Upper lobe of left lung (tissue), 6 donors: ENCODE data around the gene MRPL33. TPM values are rescaled to one million over a fixed set of nuclear protein-coding genes. Genes with fewer than 3 reads are reported as not detected.

ENCODE experiments used
- ATAC-seq, 2 donors: fragments of 200-7000 bp; cut with Tn5 transposase; one replicate each; pipeline ENCODE4 v1.9.1; 2022; ENCODE audit warnings: mild to moderate bottlenecking in 2 of 2, moderate library complexity in 2 of 2; ENCODE audit not compliant: low FRiP score in 2 of 2
- DNase-seq, 2 donors: peaks; one replicate each; pipeline ENCODE4 v3.0.0-alpha.2; 2019 to 2020
- H3K27ac ChIP-seq, 4 donors: fragments of 200-600 bp; sonication (generic); one replicate each; pipeline ENCODE4 v1.5.1; 2016 to 2019
- H3K27me3 ChIP-seq, 4 donors: fragments of 200-600 bp; sonication (generic); one replicate each; pipeline ENCODE4 v1.5.1; 2017 to 2019
- H3K36me3 ChIP-seq, 4 donors: fragments of 200-600 bp; sonication (generic); one replicate each; pipeline ENCODE4 v1.5.1; 2016 to 2019
- H3K4me1 ChIP-seq, 4 donors: fragments of 200-600 bp; sonication (generic); one replicate each; pipeline ENCODE4 v1.5.1; 2018 to 2019
- H3K4me3 ChIP-seq, 4 donors: fragments of 200-600 bp; sonication (generic); one replicate each; pipeline ENCODE4 v1.5.1; 2017 to 2019; ENCODE audit warnings: mild to moderate bottlenecking in 2 of 4, moderate library complexity in 1 of 4
- H3K9me3 ChIP-seq, 4 donors: fragments of 200-600 bp; sonication (generic); one replicate each; pipeline ENCODE4 v1.5.1; 2018 to 2019
- EP300 ChIP-seq, 4 donors: sonication (generic); formaldehyde crosslinking; IDR thresholded peaks; one replicate each; pipeline ENCODE4 v1.5.1; 2017; ENCODE audit warnings: antibody characterized with exemption in 4 of 4, control low read depth in 2 of 4
- POLR2A ChIP-seq, 4 donors: fragments of 450-650 bp; IDR thresholded peaks; one replicate each; pipeline ENCODE4 v1.5.1; 2016 to 2017; ENCODE audit warnings: antibody characterized with exemption in 4 of 4, mild to moderate bottlenecking in 2 of 4
- POLR2AphosphoS5 ChIP-seq, 2 donors: sonication (generic); formaldehyde crosslinking; IDR thresholded peaks; one replicate each; pipeline ENCODE4 v1.5.1; 2017; ENCODE audit warnings: antibody characterized with exemption in 2 of 2
- WGBS, 2 donors: methylation state at CpG; one replicate each; pipeline ENCODE4 v1.1.5; 2017 to 2018; 5-methylcytosine and 5-hydroxymethylcytosine counted together
- total RNA-seq, 6 donors: library from RNA; depleted of rRNA in 4 of 6; stranded (reverse); fragments of >200 nt in 4 of 6; gene quantifications; one replicate each; pipeline versions ENCODE4 v1.1.0 to v1.2.1, GENCODE V29; 2016 to 2021
- TF ChIP-seq, protein P1 (sequence below), 6 experiments: fragments of 450-650 bp in 4 of 6; fragments of 200-600 bp in 2 of 6; sonication (generic) in 2 of 6; IDR thresholded peaks; one replicate each; pipeline ENCODE4 v1.5.1; 2016 to 2019; ENCODE audit warnings: antibody characterized with exemption in 6 of 6
- donor health status: DM: no; HTN: no; CAD: no; lungs with moderate emphysema.
- donor health status: DM: no; HTN: yes; CAD: no; lungs with severe emphysema.

The MRPL33 gene
- total RNA-seq, 6 donors from 2014 or later = 54.5 to 122 (median 72.4) TPM

DNA sequence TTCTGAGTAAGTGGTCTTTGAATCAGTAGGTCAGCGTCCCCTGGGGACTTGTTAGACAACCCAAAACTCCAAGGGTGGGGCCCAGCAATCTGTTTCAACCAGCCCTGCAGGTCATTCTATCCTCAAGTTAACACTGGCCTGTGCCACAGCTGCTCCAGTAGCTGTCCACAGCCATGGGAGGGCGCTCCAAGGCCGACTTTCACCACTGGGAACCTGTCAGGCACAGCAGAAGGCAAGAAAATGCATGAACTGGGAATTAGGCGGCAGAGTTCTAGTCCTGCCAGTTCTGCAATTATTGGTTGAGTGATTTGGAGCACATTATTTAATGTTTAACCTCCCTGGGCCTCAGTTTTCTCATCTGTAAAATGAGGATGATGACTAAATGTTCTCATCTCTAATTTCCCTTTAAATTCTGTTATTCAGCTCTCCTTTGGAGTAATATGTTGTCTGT lies 17.4 kb upstream of the MRPL33 start:
- peak in 1 of 2 donors; percentile 92 for DNase-seq
- Histone ChIP-seq H3K27me3 (no peaks in the 10 kb centered on the region), H3K27ac (no peak overlapping the region), H3K4me1 (peaks cover 0 to 8% (median 0%) of the 10 kb centered on the region in 4 donors), H3K9me3 (no peaks in the 10 kb centered on the region), H3K4me3 (no peak overlapping the region), H3K36me3 (no peaks in the 10 kb centered on the region)
- WGBS, 2 donors = 29 to 37% methylated on average over 4 of the region's 4 CpGs
- ATAC-seq = peak; percentile 83 to 87
- TF ChIP-seq POLR2AphosphoS5 (IDR thresholded peaks at IDR 0.05) (peak in 1 of 2 donors; percentile 45), EP300 (IDR thresholded peaks at IDR 0.05) (no peak)
- TF ChIP-seq, protein P1, sequence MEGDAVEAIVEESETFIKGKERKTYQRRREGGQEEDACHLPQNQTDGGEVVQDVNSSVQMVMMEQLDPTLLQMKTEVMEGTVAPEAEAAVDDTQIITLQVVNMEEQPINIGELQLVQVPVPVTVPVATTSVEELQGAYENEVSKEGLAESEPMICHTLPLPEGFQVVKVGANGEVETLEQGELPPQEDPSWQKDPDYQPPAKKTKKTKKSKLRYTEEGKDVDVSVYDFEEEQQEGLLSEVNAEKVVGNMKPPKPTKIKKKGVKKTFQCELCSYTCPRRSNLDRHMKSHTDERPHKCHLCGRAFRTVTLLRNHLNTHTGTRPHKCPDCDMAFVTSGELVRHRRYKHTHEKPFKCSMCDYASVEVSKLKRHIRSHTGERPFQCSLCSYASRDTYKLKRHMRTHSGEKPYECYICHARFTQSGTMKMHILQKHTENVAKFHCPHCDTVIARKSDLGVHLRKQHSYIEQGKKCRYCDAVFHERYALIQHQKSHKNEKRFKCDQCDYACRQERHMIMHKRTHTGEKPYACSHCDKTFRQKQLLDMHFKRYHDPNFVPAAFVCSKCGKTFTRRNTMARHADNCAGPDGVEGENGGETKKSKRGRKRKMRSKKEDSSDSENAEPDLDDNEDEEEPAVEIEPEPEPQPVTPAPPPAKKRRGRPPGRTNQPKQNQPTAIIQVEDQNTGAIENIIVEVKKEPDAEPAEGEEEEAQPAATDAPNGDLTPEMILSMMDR (IDR thresholded peaks at IDR 0.05) = peak; percentile 79 to 88 (median 85)

- no peaks in the 10 kb centered on the region for H3K9me3 ChIP-seq
- no peaks in the 10 kb centered on the region for H3K27me3 ChIP-seq
- no peak overlapping the region for H3K4me3 ChIP-seq
- ATAC-seq (no peak), DNase-seq (no peak)
- WGBS, 2 donors = 76 to 86% methylated on average over 5 of the region's 5 CpGs
- peaks cover 0 to 8% (median 0%) of the 10 kb centered on the region in 4 donors for H3K4me1 ChIP-seq
- no peak overlapping the region for H3K27ac ChIP-seq
- no peaks in the 10 kb centered on the region for H3K36me3 ChIP-seq
- TF ChIP-seq EP300 (IDR thresholded peaks at IDR 0.05) (no peak), POLR2AphosphoS5 (IDR thresholded peaks at IDR 0.05) (no peak), POLR2A (IDR thresholded peaks at IDR 0.05) (no peak)
These were observed 16.7 kb upstream of the MRPL33 start for GRCh38 chr2:27754831-27755230.

GRCh38 chr2:27756091-27756490 lies 15.4 kb upstream of the MRPL33 start:
- TF ChIP-seq POLR2AphosphoS5 (IDR thresholded peaks at IDR 0.05) (no peak), POLR2A (IDR thresholded peaks at IDR 0.05) (no peak), EP300 (IDR thresholded peaks at IDR 0.05) (no peak)
- TF ChIP-seq, protein P1 (IDR thresholded peaks at IDR 0.05) = no peak
- H3K9me3 ChIP-seq = no peaks in the 10 kb centered on the region
- no peak overlapping the region for H3K4me3 ChIP-seq
- no peaks in the 10 kb centered on the region for H3K36me3 ChIP-seq
- no peak overlapping the region for H3K27ac ChIP-seq
- WGBS, 2 donors = 87 to 92% methylated on average over 3 of the region's 3 CpGs
- ATAC-seq = no peak
- peaks cover 0 to 8% (median 0%) of the 10 kb centered on the region in 4 donors for H3K4me1 ChIP-seq
- H3K27me3 ChIP-seq = no peaks in the 10 kb centered on the region
- no peak for DNase-seq

- DNase-seq = peak in 1 of 2 donors; percentile 61
- TF ChIP-seq POLR2AphosphoS5 (IDR thresholded peaks at IDR 0.05) (peak in 1 of 2 donors; percentile 22), POLR2A (IDR thresholded peaks at IDR 0.05) (peak in 1 of 4 donors; percentile 25)
- TF ChIP-seq, protein P1 (IDR thresholded peaks at IDR 0.05) = no peak
- Histone ChIP-seq H3K36me3 (no peaks in the 10 kb centered on the region), H3K4me3 (no peak overlapping the region), H3K27me3 (no peaks in the 10 kb centered on the region), H3K4me1 (peaks cover 0 to 8% (median 0%) of the 10 kb centered on the region in 4 donors), H3K27ac (peak overlapping the region in 1 of 4 donors; percentile 51), H3K9me3 (no peaks in the 10 kb centered on the region)
- WGBS, 2 donors = 77 to 88% methylated on average over 8 of the region's 8 CpGs
- ATAC-seq = peak; percentile 5 to 80
These were observed 14.7 kb upstream of the MRPL33 start for GRCh38 chr2:27756544-27757498.
